ENCODE measurements around the gene SLC44A1.

The SLC44A1 gene

GRCh38 chr9:105281272-105281671, 36.8 kb downstream of the SLC44A1 start:
- no peak for TF ChIP-seq CTCF (IDR thresholded peaks at IDR 0.05)
- no peak for DNase-seq (ENCODE audit: low spot score)
- Histone ChIP-seq H3K4me3 (no peak overlapping the region), H3K27ac (no peak overlapping the region)

- Histone ChIP-seq H3K4me3 (no peak overlapping the region), H3K27ac (no peak overlapping the region)
- no peak for DNase-seq (ENCODE audit: low spot score)
- TF ChIP-seq CTCF (IDR thresholded peaks at IDR 0.05), result no peak
These were observed 37.5 kb downstream of the SLC44A1 start for GRCh38 chr9:105281926-105282325.

- no peak for TF ChIP-seq CTCF (IDR thresholded peaks at IDR 0.05)
- no peak overlapping the region for H3K4me3 ChIP-seq
- no peak for DNase-seq (ENCODE audit: low spot score)
- no peak overlapping the region for H3K27ac ChIP-seq
These were observed 38.6 kb downstream of the SLC44A1 start for GRCh38 chr9:105282870-105283621.

GRCh38 chr9:105283795-105284194, 39.3 kb downstream of the SLC44A1 start:
- no peak for DNase-seq (ENCODE audit: low spot score)
- TF ChIP-seq CTCF (IDR thresholded peaks at IDR 0.05), result no peak
- H3K27ac ChIP-seq, result no peak overlapping the region
- H3K4me3 ChIP-seq, result no peak overlapping the region

GRCh38 chr9:105284463-105284862, 40.0 kb downstream of the SLC44A1 start:
- no peak for TF ChIP-seq CTCF (IDR thresholded peaks at IDR 0.05)
- no peak overlapping the region for H3K4me3 ChIP-seq
- H3K27ac ChIP-seq, result no peak overlapping the region
- DNase-seq (ENCODE audit: low spot score), result no peak

- TF ChIP-seq CTCF (IDR thresholded peaks at IDR 0.05), result no peak
- Histone ChIP-seq H3K4me3 (no peak overlapping the region), H3K27ac (no peak overlapping the region)
- DNase-seq (ENCODE audit: low spot score), result no peak
These were observed 41.6 kb downstream of the SLC44A1 start for GRCh38 chr9:105286098-105286497.

GRCh38 chr9:105289305-105289704, 44.9 kb downstream of the SLC44A1 start:
- DNase-seq (ENCODE audit: low spot score), result no peak
- TF ChIP-seq CTCF (IDR thresholded peaks at IDR 0.05), result no peak
- Histone ChIP-seq H3K27ac (no peak overlapping the region), H3K4me3 (no peak overlapping the region)
